Right cardiac atrium (tissue), 5 donors: ENCODE results near the gene ZNF579. TPM values are rescaled to one million over a fixed set of nuclear protein-coding genes. Genes with fewer than 3 reads are reported as not detected.
"Not testable (repeated sequence)": the region's sequence is repeated elsewhere in the genome, so short reads cannot be mapped to it uniquely, and the experiment has no call there.

Experiments used
- ATAC-seq, 2 donors: fragments of 200-7000 bp; cut with Tn5 transposase; one replicate each; pipeline versions ENCODE4 v1.8.0 to v1.9.1; 2020; ENCODE audit warnings: moderate library complexity in 2 of 2, mild to moderate bottlenecking in 1 of 2
- DNase-seq, 3 donors: peaks; one replicate each; pipeline ENCODE4 v3.0.0-alpha.2; 2020
- H3K27ac ChIP-seq: one replicate; pipeline ENCODE4 v1.5.1; 2013; ENCODE audit warnings: mild to moderate bottlenecking, low read length, control low read depth, moderate library complexity
- H3K27me3 ChIP-seq: one replicate; pipeline ENCODE4 v1.6.1; 2013; ENCODE audit not compliant: control insufficient read depth, insufficient read depth
- H3K4me1 ChIP-seq: one replicate; pipeline ENCODE4 v1.6.1; 2013; ENCODE audit warnings: low read length; ENCODE audit not compliant: control insufficient read depth, insufficient read depth
- H3K4me3 ChIP-seq: one replicate; pipeline ENCODE4 v1.5.1; 2013; ENCODE audit warnings: low read length, control low read depth
- H3K9me3 ChIP-seq: one replicate; pipeline ENCODE4 v1.6.1; 2013; ENCODE audit warnings: low read length; ENCODE audit not compliant: control insufficient read depth
- WGBS: extraction: QIAGEN DNeasy Blood & Tissue Kit; methylation state at CpG from one replicate; pipeline ENCODE4 v1.1.7; 2013; 5-methylcytosine and 5-hydroxymethylcytosine counted together
- intact Hi-C, 4 donors: fragments of 100-400 bp; cut with DNase I; formaldehyde crosslinking; loops; one replicate each; pipeline versions ENCODE4 v1.11.0 to v1.14.0; 2022 to 2023
- polyA plus RNA-seq: library from polyadenylated mRNA; stranded (reverse); fragments of 200-250 nt; gene quantifications from one replicate; pipeline ENCODE4 v1.2.3, GENCODE V29; 2013
- total RNA-seq, 4 donors: library from RNA; stranded (reverse); fragmentation: NEBNext Ultra II Directional; extraction: Animal tissue kit (Norgen Biotek cat#: 25700); gene quantifications; one replicate each; pipeline ENCODE4 v1.2.1, GENCODE V29; 2021
- donor health status: healthy with polysubstance abuse.
- donor health status: DM: no; HTN: yes; CAD: no.
- donor health status: DM: no; HTN: no; CAD: no.
- donor health status: DM: no; HTN: yes; CAD: no; lungs with severe emphysema.
- donor health status: DM: yes; HTN: yes; CAD: no.

The ZNF579 gene
- total and polyA plus RNA-seq, 5 donors: 10.2 to 15.5 (median 13.3) TPM

GRCh38 chr19:55539090-55539984, 41.3 kb downstream of the ZNF579 start:
- 79% methylated on average over 33 of the region's 33 CpGs for WGBS
- DNase-seq: peak in 2 of 3 donors; percentile 60 to 65
- peak; percentile 2 to 3 for ATAC-seq
- Histone ChIP-seq H3K4me1 (no peaks in the 10 kb centered on the region), H3K4me3 (no peak overlapping the region), H3K27ac (no peak overlapping the region), H3K27me3 (no peaks in the 10 kb centered on the region), H3K9me3 (no peaks in the 10 kb centered on the region)
- intact Hi-C loops: no loop called here

- WGBS: 86% methylated on average over 5 of the region's 5 CpGs
- no peaks in the 10 kb centered on the region for H3K9me3 ChIP-seq
- ATAC-seq (no peak), DNase-seq (no peak)
- H3K27ac ChIP-seq: no peak overlapping the region
- no peak overlapping the region for H3K4me3 ChIP-seq
- no peaks in the 10 kb centered on the region for H3K4me1 ChIP-seq
- no peaks in the 10 kb centered on the region for H3K27me3 ChIP-seq
- intact Hi-C loops: no loop called here
These were observed 42.5 kb downstream of the ZNF579 start for GRCh38 chr19:55538132-55538531.

GRCh38 chr19:55537741-55538111, 42.9 kb downstream of the ZNF579 start:
- ATAC-seq (no peak), DNase-seq (peak in 2 of 3 donors; percentile 14 to 28)
- Histone ChIP-seq H3K4me3 (no peak overlapping the region), H3K27ac (no peak overlapping the region), H3K4me1 (no peaks in the 10 kb centered on the region), H3K27me3 (no peaks in the 10 kb centered on the region), H3K9me3 (no peaks in the 10 kb centered on the region)
- WGBS: 56% methylated on average over 5 of the region's 5 CpGs
- intact Hi-C loops: no loop called here

GRCh38 chr19:55536951-55537740, 43.5 kb downstream of the ZNF579 start, which contains the start of gene SBK2:
TSS of gene SBK2 (minus strand) at chr19:55537133. CDS start at chr19:55536294, 839 bp downstream.
- peak; percentile 70 to 91 (median 86) for DNase-seq
- Histone ChIP-seq H3K4me1 (no peaks in the 10 kb centered on the region), H3K27me3 (no peaks in the 10 kb centered on the region), H3K4me3 (peak within 1 kb of the TSS; percentile 63), H3K9me3 (no peaks in the 10 kb centered on the region), H3K27ac (peak within 1 kb of the TSS; percentile 44)
- ATAC-seq: peak; percentile 71 to 72
- WGBS: 23% methylated on average over 14 of the region's 14 CpGs
- intact Hi-C loops: no loop called here

- WGBS: 73% methylated on average over 11 of the region's 11 CpGs
- H3K27ac ChIP-seq: peak overlapping the region; percentile 44
These were observed 44.3 kb downstream of the ZNF579 start for GRCh38 chr19:55536366-55536765.

GRCh38 chr19:55535965-55536350, 44.7 kb downstream of the ZNF579 start:
- Histone ChIP-seq H3K9me3 (no peaks in the 10 kb centered on the region), H3K27me3 (no peaks in the 10 kb centered on the region), H3K27ac (peak overlapping the region; percentile 44), H3K4me1 (no peaks in the 10 kb centered on the region), H3K4me3 (peak overlapping the region; percentile 63)
- 72% methylated on average over 22 of the region's 22 CpGs for WGBS
- peak in 2 of 3 donors; percentile 54 to 61 for DNase-seq
- peak; percentile 5 to 7 for ATAC-seq
- intact Hi-C loops: no loop called here

More at GRCh38 chr19:55536366-55536765, 44.3 kb downstream of the ZNF579 start:
- H3K4me3 ChIP-seq: peak overlapping the region; percentile 63
- H3K27me3 ChIP-seq: no peaks in the 10 kb centered on the region
- no peaks in the 10 kb centered on the region for H3K4me1 ChIP-seq
- no peaks in the 10 kb centered on the region for H3K9me3 ChIP-seq
- DNase-seq (peak in 2 of 3 donors; percentile 19 to 49), ATAC-seq (no peak)
- intact Hi-C loops: no loop called here

GRCh38 chr19:55535173-55535964, 45.3 kb downstream of the ZNF579 start:
- peak overlapping the region; percentile 26 for H3K27ac ChIP-seq
- no peaks in the 10 kb centered on the region for H3K27me3 ChIP-seq
- H3K9me3 ChIP-seq: no peaks in the 10 kb centered on the region
- DNase-seq (peak in 2 of 3 donors; percentile 28 to 53), ATAC-seq (peak; percentile 3 to 19)
- WGBS: 69% methylated on average over 12 of the region's 12 CpGs
- H3K4me1 ChIP-seq: no peaks in the 10 kb centered on the region
- peak overlapping the region; percentile 63 for H3K4me3 ChIP-seq
- intact Hi-C loops: no loop called here

- intact Hi-C loops, H3K27me3 ChIP-seq, ATAC-seq, H3K27ac ChIP-seq, H3K4me3 ChIP-seq, H3K9me3 ChIP-seq, H3K4me1 ChIP-seq: not testable (repeated sequence)
- peak in 2 of 3 donors; percentile 10 to 27 for DNase-seq
- WGBS: 77% methylated on average over 7 of the region's 7 CpGs
These were observed 46.4 kb downstream of the ZNF579 start for GRCh38 chr19:55534280-55534679.

- ATAC-seq (no peak), DNase-seq (peak in 1 of 3 donors; percentile 35)
- Histone ChIP-seq H3K4me3 (no peak overlapping the region), H3K4me1 (peaks cover 3% of the 10 kb centered on the region), H3K27ac (no peak overlapping the region), H3K27me3 (no peaks in the 10 kb centered on the region), H3K9me3 (no peaks in the 10 kb centered on the region)
- 90% methylated on average over 26 of the region's 26 CpGs for WGBS
- intact Hi-C loops: no loop called here
These were observed 49.7 kb downstream of the ZNF579 start for GRCh38 chr19:55530996-55531395.

- Histone ChIP-seq H3K9me3 (no peaks in the 10 kb centered on the region), H3K4me1 (peaks cover 7% of the 10 kb centered on the region), H3K27ac (no peak overlapping the region), H3K4me3 (no peak overlapping the region), H3K27me3 (no peaks in the 10 kb centered on the region)
- ATAC-seq (no peak), DNase-seq (peak in 1 of 3 donors; percentile 47)
- 86% methylated on average over 56 of the region's 56 CpGs for WGBS
- intact Hi-C loops: loop anchor here in 1 of 4 donors (5.0 kb wide), 1 partner anchor 58 kb away; no protein-coding TSS in a partner anchor
These were observed 50.9 kb downstream of the ZNF579 start for GRCh38 chr19:55529636-55530234.
